OCI-LY3 (cell line): Measurements from ENCODE around the gene SFXN3.
A peak's percentile ranks its signal among the peaks of the same experiment; 100 is the strongest.

Experiments used
- H2AFZ ChIP-seq: fragments of 200-600, 300-600 bp; shearing (Covaris generic); 2 replicates; pipeline ENCODE4 v1.6.0; 2014; ENCODE audit warnings: antibody characterized with exemption, low read depth, low read length
- H3K27ac ChIP-seq: fragments of 200-600, 300-600 bp; sonication (generic); 2 replicates; pipeline ENCODE4 v1.5.1; 2014; ENCODE audit warnings: mild to moderate bottlenecking, low read length, moderate library complexity, mixed read lengths
- H3K27me3 ChIP-seq: fragments of 200-600, 300-600 bp; sonication (generic); 2 replicates; pipeline ENCODE4 v1.6.1; 2014; ENCODE audit warnings: low read depth, low read length, mixed read lengths
- H3K36me3 ChIP-seq: fragments of 200-600, 300-600 bp; sonication (generic); replicated peaks from 2 replicates; pipeline ENCODE3; 2014; ENCODE audit warnings: low read depth, low read length, mixed read lengths
- H3K4me1 ChIP-seq: fragments of 300-600, 200-600 bp; sonication (generic); 2 replicates; pipeline ENCODE4 v1.6.1; 2014; ENCODE audit warnings: low read length, mixed read lengths
- H3K4me2 ChIP-seq: fragments of 200-600, 300-600 bp; sonication (generic); 2 replicates; pipeline ENCODE4 v1.6.1; 2014; ENCODE audit warnings: low read length, mixed read lengths
- H3K4me3 ChIP-seq: fragments of 300-600, 200-600 bp; sonication (generic); 2 replicates; pipeline ENCODE4 v1.5.1; 2014; ENCODE audit warnings: antibody characterized with exemption, mild to moderate bottlenecking, low read length, moderate library complexity
- H3K79me2 ChIP-seq: fragments of 300-600, 200-600 bp; shearing (Covaris generic); 2 replicates; pipeline ENCODE4 v1.6.1; 2014; ENCODE audit warnings: mild to moderate bottlenecking, low read length, mixed read lengths
- H3K9ac ChIP-seq: fragments of 300-600, 200-600 bp; shearing (Covaris generic); 2 replicates; pipeline ENCODE4 v1.6.0; 2014; ENCODE audit warnings: mild to moderate bottlenecking, low read length, moderate library complexity
- H3K9me3 ChIP-seq: fragments of 200-600, 300-600 bp; shearing (Covaris generic); 2 replicates; pipeline ENCODE4 v1.6.1; 2014; ENCODE audit warnings: low read length, mixed read lengths; ENCODE audit not compliant: insufficient read depth
- H4K20me1 ChIP-seq: fragments of 200-600, 300-600 bp; sonication (generic); 2 replicates; pipeline ENCODE4 v1.6.1; 2016; ENCODE audit warnings: low read length, mixed read lengths; ENCODE audit not compliant: insufficient read depth
- CTCF ChIP-seq: fragments of 200-600, 300-600 bp; sonication (generic); IDR thresholded peaks from 2 replicates; pipeline ENCODE4 v1.5.1; 2014; ENCODE audit warnings: antibody characterized with exemption, low read length, low read depth
- EZH2phosphoT487 ChIP-seq: fragments of 200-600 bp; shearing (Covaris generic); IDR thresholded peaks from 2 replicates; pipeline ENCODE4 v1.6.1; 2018; ENCODE audit warnings: antibody characterized with exemption, mixed run types, low read depth

The SFXN3 gene

GRCh38 chr10:101054876-101055275 lies 23.8 kb downstream of the SFXN3 start:
- H3K4me1 ChIP-seq, result peaks cover 13% of the 10 kb centered on the region

GRCh38 chr10:101055411-101055810 lies 24.4 kb downstream of the SFXN3 start:
- no peak overlapping the region for H2AFZ ChIP-seq
- H3K9me3 ChIP-seq, result no peaks in the 10 kb centered on the region
- no peaks in the 10 kb centered on the region; the same call in 1 of the 2 replicates for H4K20me1 ChIP-seq
- H3K27ac ChIP-seq, result no peak overlapping the region
- peaks cover 11% of the 10 kb centered on the region for H3K79me2 ChIP-seq
- TF ChIP-seq EZH2phosphoT487, result no peak
- TF ChIP-seq CTCF, result peak; percentile 30; the same call in 1 of the 2 replicates
- peaks cover 13% of the 10 kb centered on the region for H3K4me1 ChIP-seq
- H3K27me3 ChIP-seq, result no peaks in the 10 kb centered on the region
- H3K4me3 ChIP-seq, result no peak overlapping the region
- H3K4me2 ChIP-seq, result no peak overlapping the region
- H3K36me3 ChIP-seq, result no peaks in the 10 kb centered on the region
- H3K9ac ChIP-seq, result no peak overlapping the region

More at GRCh38 chr10:101054876-101055275, 23.8 kb downstream of the SFXN3 start:
- H4K20me1 ChIP-seq, result no peaks in the 10 kb centered on the region; the same call in 1 of the 2 replicates
- H2AFZ ChIP-seq, result no peak overlapping the region
- peaks cover 6% of the 10 kb centered on the region for H3K79me2 ChIP-seq
- H3K9ac ChIP-seq, result no peak overlapping the region
- TF ChIP-seq CTCF, result no peak
- TF ChIP-seq EZH2phosphoT487, result no peak
- H3K27me3 ChIP-seq, result no peaks in the 10 kb centered on the region
- no peaks in the 10 kb centered on the region for H3K9me3 ChIP-seq
- no peak overlapping the region for H3K4me2 ChIP-seq
- H3K27ac ChIP-seq, result no peak overlapping the region
- H3K36me3 ChIP-seq, result no peaks in the 10 kb centered on the region
- no peak overlapping the region for H3K4me3 ChIP-seq

- H3K4me2 ChIP-seq, result no peak overlapping the region
- no peaks in the 10 kb centered on the region; the same call in 1 of the 2 replicates for H4K20me1 ChIP-seq
- no peaks in the 10 kb centered on the region for H3K9me3 ChIP-seq
- no peak for TF ChIP-seq CTCF
- no peak for TF ChIP-seq EZH2phosphoT487
- H3K79me2 ChIP-seq, result peaks cover 11% of the 10 kb centered on the region
- no peak overlapping the region for H3K4me3 ChIP-seq
- no peak overlapping the region for H2AFZ ChIP-seq
- no peaks in the 10 kb centered on the region for H3K27me3 ChIP-seq
- H3K27ac ChIP-seq, result no peak overlapping the region
- H3K4me1 ChIP-seq, result peaks cover 8% of the 10 kb centered on the region
- H3K36me3 ChIP-seq, result no peaks in the 10 kb centered on the region
- H3K9ac ChIP-seq, result no peak overlapping the region
Observed at GRCh38 chr10:101056365-101057151, 25.5 kb downstream of the SFXN3 start.

- peak overlapping the region; percentile 100 for H3K4me3 ChIP-seq
- no peaks in the 10 kb centered on the region for H3K36me3 ChIP-seq
- H3K9me3 ChIP-seq, result no peaks in the 10 kb centered on the region
- H2AFZ ChIP-seq, result peak overlapping the region; percentile 100
- TF ChIP-seq CTCF, result peak; percentile 80
- no peak for TF ChIP-seq EZH2phosphoT487
- no peaks in the 10 kb centered on the region for H3K27me3 ChIP-seq
- peaks cover 31% of the 10 kb centered on the region for H3K4me1 ChIP-seq
- peak overlapping the region; percentile 85 for H3K27ac ChIP-seq
- H3K9ac ChIP-seq, result peak overlapping the region; percentile 99
- H3K4me2 ChIP-seq, result peak overlapping the region; percentile 80
- peaks cover 11% of the 10 kb centered on the region for H3K79me2 ChIP-seq
- no peaks in the 10 kb centered on the region; the same call in 1 of the 2 replicates for H4K20me1 ChIP-seq
Observed at GRCh38 chr10:101060036-101060950, 29.3 kb downstream of the SFXN3 start.
